Lung (tissue), 12 donors: ENCODE measurements around the gene KIF3B. TPM values are rescaled to one million over a fixed set of nuclear protein-coding genes. Genes with fewer than 3 reads are reported as not detected.
"Not testable (repeated sequence)": the region's sequence is repeated elsewhere in the genome, so short reads cannot be mapped to it uniquely, and the experiment has no call there.

ENCODE experiments used
- ATAC-seq: fragments of 200-7000 bp; cut with Tn5 transposase; one replicate; pipeline ENCODE4 v1.9.1; 2020; ENCODE audit warnings: moderate number of reproducible peaks; ENCODE audit not compliant: insufficient read depth, low FRiP score
- DNase-seq, 3 donors: peaks; one replicate each; pipeline ENCODE4 v3.0.0-alpha.2; 2013 to 2017
- H3K27ac ChIP-seq, 2 donors: one replicate each; pipeline ENCODE4 v1.5.1; 2013; ENCODE audit warnings: mild to moderate bottlenecking in 2 of 2, moderate library complexity in 2 of 2, control low read depth in 1 of 2, inconsistent platforms in 1 of 2, low read depth in 1 of 2, low read length in 1 of 2
- H3K27me3 ChIP-seq, 3 donors: one replicate each; pipeline ENCODE4 v1.5.1; 2013; ENCODE audit warnings: low read length in 2 of 3; ENCODE audit not compliant: control insufficient read depth in 3 of 3, insufficient read depth in 3 of 3
- H3K36me3 ChIP-seq, 4 donors: one replicate each; pipeline ENCODE4 v1.5.1; 2013; ENCODE audit warnings: low read length in 4 of 4, mild to moderate bottlenecking in 1 of 4, moderate library complexity in 1 of 4; ENCODE audit not compliant: control insufficient read depth in 4 of 4, insufficient read depth in 4 of 4
- H3K4me1 ChIP-seq, 5 donors: one replicate each; pipeline ENCODE4 v1.5.1; 2013; ENCODE audit warnings: low read length in 5 of 5, mild to moderate bottlenecking in 2 of 5, moderate library complexity in 1 of 5; ENCODE audit not compliant: control insufficient read depth in 5 of 5, insufficient read depth in 5 of 5
- H3K4me3 ChIP-seq: one replicate; pipeline ENCODE4 v1.5.1; 2013; ENCODE audit warnings: mild to moderate bottlenecking, control low read depth, moderate library complexity
- H3K9ac ChIP-seq, 2 donors: one replicate each; pipeline ENCODE4 v1.5.1; 2013; ENCODE audit warnings: low read length in 2 of 2, control low read depth in 1 of 2; ENCODE audit not compliant: insufficient read depth in 1 of 2
- H3K9me3 ChIP-seq, 4 donors: one replicate each; pipeline ENCODE4 v1.5.1; 2013; ENCODE audit warnings: low read length in 3 of 4, mild to moderate bottlenecking in 1 of 4, moderate library complexity in 1 of 4; ENCODE audit not compliant: control insufficient read depth in 4 of 4, insufficient read depth in 3 of 4
- WGBS, 2 donors: extraction: QIAGEN DNeasy Blood & Tissue Kit; methylation state at CpG; one replicate each; pipeline ENCODE4 v1.1.7; 2013; 5-methylcytosine and 5-hydroxymethylcytosine counted together
- polyA plus RNA-seq, 2 donors: library from polyadenylated mRNA; stranded (reverse); fragments of 200-250 nt; gene quantifications; one replicate each; pipeline ENCODE4 v1.2.1, GENCODE V29; 2013
- total RNA-seq, 2 donors: library from RNA; depleted of rRNA in 1 of 2; stranded (reverse); fragments of >200 nt in 1 of 2; gene quantifications; one replicate each; pipeline ENCODE4 v1.2.1, GENCODE V29; 2014 to 2021
- TF ChIP-seq, protein P1 (sequence below): IDR thresholded peaks from 2 replicates; pipeline ENCODE4 v1.5.1; 2012; ENCODE audit warnings: mild to moderate bottlenecking; ENCODE audit errors: control extremely low read depth, extremely low read depth
- donor health status: control.
- donor health status: control.
- donor health status: Bipolar disorder and iron deficiency.
- donor health status: healthy.
- donor health status: DM: yes; HTN: yes; CAD: no.

KIF3B gene
- total and polyA plus RNA-seq, 4 donors: 8.5 to 35.3 (median 23.2) TPM

DNA sequence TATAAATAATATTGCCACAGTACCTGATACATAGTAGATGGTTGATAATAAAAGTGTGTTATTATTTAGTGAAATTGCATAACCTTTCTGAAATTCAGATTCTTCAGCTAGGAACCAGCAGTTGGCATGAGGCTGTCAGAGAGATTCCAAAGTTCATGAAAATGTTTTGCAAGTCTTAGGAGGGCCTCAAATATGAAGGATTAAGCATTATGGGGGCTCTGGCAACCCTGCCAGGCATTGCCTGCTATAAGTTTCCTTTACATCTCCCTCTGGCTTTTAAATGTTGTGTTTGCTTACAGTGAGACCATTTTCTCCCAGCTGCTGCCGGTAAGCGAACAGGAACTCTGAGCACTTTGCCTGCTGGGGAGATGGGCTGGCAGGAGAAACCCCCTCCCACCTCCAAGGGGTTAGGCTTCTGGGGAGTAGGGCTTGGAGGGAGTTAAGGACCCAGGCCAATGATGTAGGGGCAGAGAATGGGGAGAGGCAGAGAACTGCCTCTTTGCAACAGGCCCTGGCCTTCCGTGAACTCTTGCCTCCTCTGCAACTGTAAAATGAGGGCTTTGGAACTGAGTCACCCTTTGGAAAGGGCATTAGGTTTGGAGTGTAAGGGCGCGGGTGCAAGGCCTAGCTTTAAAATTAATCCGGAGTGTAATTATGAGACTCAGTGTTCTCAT, 33.2 kb upstream of the KIF3B start:
- H3K27me3 ChIP-seq: no peaks in the 10 kb centered on the region
- no peak overlapping the region for H3K4me3 ChIP-seq
- no peaks in the 10 kb centered on the region for H3K36me3 ChIP-seq
- no peaks in the 10 kb centered on the region for H3K4me1 ChIP-seq
- H3K27ac ChIP-seq: no peak overlapping the region
- H3K9ac ChIP-seq: no peak overlapping the region
- H3K9me3 ChIP-seq: no peaks in the 10 kb centered on the region
- TF ChIP-seq, protein P1, sequence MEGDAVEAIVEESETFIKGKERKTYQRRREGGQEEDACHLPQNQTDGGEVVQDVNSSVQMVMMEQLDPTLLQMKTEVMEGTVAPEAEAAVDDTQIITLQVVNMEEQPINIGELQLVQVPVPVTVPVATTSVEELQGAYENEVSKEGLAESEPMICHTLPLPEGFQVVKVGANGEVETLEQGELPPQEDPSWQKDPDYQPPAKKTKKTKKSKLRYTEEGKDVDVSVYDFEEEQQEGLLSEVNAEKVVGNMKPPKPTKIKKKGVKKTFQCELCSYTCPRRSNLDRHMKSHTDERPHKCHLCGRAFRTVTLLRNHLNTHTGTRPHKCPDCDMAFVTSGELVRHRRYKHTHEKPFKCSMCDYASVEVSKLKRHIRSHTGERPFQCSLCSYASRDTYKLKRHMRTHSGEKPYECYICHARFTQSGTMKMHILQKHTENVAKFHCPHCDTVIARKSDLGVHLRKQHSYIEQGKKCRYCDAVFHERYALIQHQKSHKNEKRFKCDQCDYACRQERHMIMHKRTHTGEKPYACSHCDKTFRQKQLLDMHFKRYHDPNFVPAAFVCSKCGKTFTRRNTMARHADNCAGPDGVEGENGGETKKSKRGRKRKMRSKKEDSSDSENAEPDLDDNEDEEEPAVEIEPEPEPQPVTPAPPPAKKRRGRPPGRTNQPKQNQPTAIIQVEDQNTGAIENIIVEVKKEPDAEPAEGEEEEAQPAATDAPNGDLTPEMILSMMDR: no peak
- 90 to 95% methylated on average over 6 of the region's 6 CpGs for WGBS, 2 donors
- no peak for ATAC-seq
- no peak for DNase-seq

DNA sequence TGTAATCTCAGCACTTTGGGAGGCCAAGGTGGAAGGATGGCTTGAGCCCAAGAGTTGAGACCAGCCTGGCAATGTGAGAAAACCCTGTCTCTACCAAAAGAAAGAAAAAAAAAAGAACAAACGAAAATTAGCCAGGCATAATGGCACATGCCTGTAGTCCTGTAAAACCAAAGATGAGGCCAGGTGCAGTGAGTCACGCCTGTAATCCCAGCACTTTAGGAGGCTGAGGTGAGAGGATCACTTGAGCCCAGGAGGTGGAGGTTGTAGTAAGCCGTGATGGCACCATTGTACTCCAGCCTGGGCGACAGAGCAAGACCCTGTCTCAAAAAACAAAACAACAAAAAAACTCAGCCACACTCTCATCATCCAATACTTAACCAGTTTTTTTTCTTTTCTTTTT, 32.5 kb upstream of the KIF3B start:
- ATAC-seq (no peak), DNase-seq (no peak)
- no peaks in the 10 kb centered on the region for H3K36me3 ChIP-seq
- no peaks in the 10 kb centered on the region for H3K27me3 ChIP-seq
- H3K9ac ChIP-seq: no peak overlapping the region
- H3K27ac ChIP-seq: no peak overlapping the region
- WGBS, 2 donors: 92 to 97% methylated on average over 4 of the region's 4 CpGs
- no peaks in the 10 kb centered on the region for H3K9me3 ChIP-seq
- no peak overlapping the region for H3K4me3 ChIP-seq
- TF ChIP-seq, protein P1: no peak
- no peaks in the 10 kb centered on the region for H3K4me1 ChIP-seq

DNA sequence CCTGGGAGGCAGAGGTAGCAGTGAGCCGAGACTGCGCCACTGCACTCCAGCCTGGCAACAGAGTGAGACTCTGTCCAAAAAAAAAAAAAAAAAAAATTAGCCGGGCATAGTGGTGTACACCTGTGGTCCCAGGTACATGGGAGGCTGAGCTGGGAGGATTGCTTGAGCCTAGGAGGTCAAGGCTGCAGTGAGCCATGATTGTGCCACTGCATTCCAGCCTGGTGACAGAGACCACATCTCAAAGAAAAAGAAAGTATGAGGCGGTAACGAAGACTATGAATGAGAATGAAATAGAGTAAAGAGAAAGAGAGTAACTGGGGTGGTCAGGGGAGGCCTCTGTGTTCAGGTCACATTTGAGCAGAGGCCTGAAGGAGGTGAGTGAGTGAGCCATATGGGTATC, 31.2 kb upstream of the KIF3B start:
- not testable (repeated sequence) for H3K36me3 ChIP-seq, H3K9ac ChIP-seq, H3K27ac ChIP-seq, DNase-seq, H3K4me3 ChIP-seq, H3K27me3 ChIP-seq, H3K4me1 ChIP-seq, ATAC-seq, H3K9me3 ChIP-seq
- 90 to 96% methylated on average over 5 of the region's 5 CpGs for WGBS, 2 donors

DNA sequence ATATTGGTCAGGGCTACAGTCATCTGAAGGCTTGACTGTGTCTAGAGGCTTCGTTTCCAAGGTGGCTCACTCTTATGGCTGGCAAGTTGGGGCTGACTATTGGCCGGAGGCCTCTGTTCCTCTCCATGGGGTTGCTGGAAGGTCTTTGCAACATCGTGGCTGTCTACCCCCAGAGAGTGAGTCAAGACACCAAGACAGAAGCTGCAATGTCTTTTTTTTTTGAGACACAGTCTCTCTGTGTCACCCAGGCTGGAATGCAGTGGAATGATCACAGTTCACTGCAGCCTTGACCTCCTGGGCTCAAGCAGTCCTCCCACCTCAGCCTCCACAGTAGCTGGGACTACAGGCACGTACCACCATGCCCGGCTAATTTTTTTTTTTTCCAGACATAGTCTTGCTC, 29.4 kb upstream of the KIF3B start:
- TF ChIP-seq, protein P1: no peak
- no peak for DNase-seq
- Histone ChIP-seq H3K4me3 (no peak overlapping the region), H3K9ac (no peak overlapping the region), H3K27me3 (no peaks in the 10 kb centered on the region), H3K4me1 (no peaks in the 10 kb centered on the region), H3K9me3 (no peaks in the 10 kb centered on the region), H3K36me3 (no peaks in the 10 kb centered on the region), H3K27ac (no peak overlapping the region)
- WGBS, 2 donors: 72 to 79% methylated on average over 5 of the region's 5 CpGs
- ATAC-seq: no peak
